Right atrium auricular region (tissue), 2 donors: ENCODE data around the gene ALOX12B. TPM values are rescaled to one million over a fixed set of nuclear protein-coding genes. Genes with fewer than 3 reads are reported as not detected.

ENCODE experiments used
- DNase-seq: peaks from one replicate; pipeline ENCODE4 v3.0.0-alpha.2; 2019; ENCODE audit warnings: low spot score
- H3K27ac ChIP-seq, 2 donors: fragments of 200-600 bp; sonication (generic); 1 replicate in 1 of 2; 2 replicates in 1 of 2; pipeline ENCODE4 v1.5.1; 2016 to 2019
- H3K27me3 ChIP-seq, 2 donors: fragments of 200-600 bp; sonication (generic); one replicate each; pipeline versions ENCODE4 v1.5.1 to v1.6.0; 2017 to 2019
- H3K36me3 ChIP-seq: fragments of 200-600 bp; sonication (generic); one replicate; pipeline ENCODE4 v1.5.1; 2016
- H3K4me1 ChIP-seq, 2 donors: fragments of 200-600 bp; sonication (generic); one replicate each; pipeline versions ENCODE4 v1.5.1 to v1.6.0; 2017 to 2019
- H3K4me3 ChIP-seq, 2 donors: fragments of 200-600 bp; sonication (generic); 1 replicate in 1 of 2; 2 replicates in 1 of 2; pipeline ENCODE4 v1.5.1; 2017 to 2019; ENCODE audit warnings: mild to moderate bottlenecking in 1 of 2, moderate library complexity in 1 of 2
- H3K9me3 ChIP-seq, 2 donors: fragments of 200-600 bp; sonication (generic); one replicate each; pipeline ENCODE4 v1.5.1; 2019
- total RNA-seq, 2 donors: library from RNA; depleted of rRNA; stranded (reverse); fragments of >200 nt; gene quantifications; one replicate each; pipeline ENCODE4 v1.1.0, GENCODE V29; 2016
- TF ChIP-seq, protein P1 (sequence below), 2 donors: fragments of 200-600 bp; sonication (generic); IDR thresholded peaks; one replicate each; pipeline ENCODE4 v1.5.1; 2019; ENCODE audit warnings: antibody characterized with exemption in 2 of 2

The ALOX12B gene
- total RNA-seq, 2 donors from 2014 or later, result 0.43 TPM; not detected in 1

DNA sequence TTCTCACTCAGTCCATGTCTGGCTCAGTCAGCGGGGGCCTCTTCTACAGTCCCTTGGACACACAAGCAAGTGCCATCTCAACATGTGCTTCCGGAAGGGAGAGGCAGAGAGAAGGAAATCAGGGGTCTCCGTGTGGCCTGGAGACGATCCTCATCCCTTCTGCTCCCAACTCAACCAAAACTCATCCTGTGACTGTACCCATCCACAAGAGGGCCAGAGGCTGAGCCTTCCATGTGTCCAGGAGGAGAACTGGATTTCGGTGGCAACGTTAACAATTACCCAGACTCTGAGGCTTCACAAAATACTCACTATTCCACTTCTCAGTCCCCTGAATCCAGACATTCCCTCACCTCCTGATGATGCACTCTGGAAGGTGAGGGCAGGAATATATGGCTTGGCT is 7.8 kb upstream of the ALOX12B start:
- no peak overlapping the region for H3K27ac ChIP-seq
- no peaks in the 10 kb centered on the region for H3K4me1 ChIP-seq
- no peaks in the 10 kb centered on the region for H3K27me3 ChIP-seq
- no peak overlapping the region for H3K4me3 ChIP-seq
- no peaks in the 10 kb centered on the region for H3K9me3 ChIP-seq
- no peak for DNase-seq
- H3K36me3 ChIP-seq, result no peaks in the 10 kb centered on the region
- TF ChIP-seq, protein P1, sequence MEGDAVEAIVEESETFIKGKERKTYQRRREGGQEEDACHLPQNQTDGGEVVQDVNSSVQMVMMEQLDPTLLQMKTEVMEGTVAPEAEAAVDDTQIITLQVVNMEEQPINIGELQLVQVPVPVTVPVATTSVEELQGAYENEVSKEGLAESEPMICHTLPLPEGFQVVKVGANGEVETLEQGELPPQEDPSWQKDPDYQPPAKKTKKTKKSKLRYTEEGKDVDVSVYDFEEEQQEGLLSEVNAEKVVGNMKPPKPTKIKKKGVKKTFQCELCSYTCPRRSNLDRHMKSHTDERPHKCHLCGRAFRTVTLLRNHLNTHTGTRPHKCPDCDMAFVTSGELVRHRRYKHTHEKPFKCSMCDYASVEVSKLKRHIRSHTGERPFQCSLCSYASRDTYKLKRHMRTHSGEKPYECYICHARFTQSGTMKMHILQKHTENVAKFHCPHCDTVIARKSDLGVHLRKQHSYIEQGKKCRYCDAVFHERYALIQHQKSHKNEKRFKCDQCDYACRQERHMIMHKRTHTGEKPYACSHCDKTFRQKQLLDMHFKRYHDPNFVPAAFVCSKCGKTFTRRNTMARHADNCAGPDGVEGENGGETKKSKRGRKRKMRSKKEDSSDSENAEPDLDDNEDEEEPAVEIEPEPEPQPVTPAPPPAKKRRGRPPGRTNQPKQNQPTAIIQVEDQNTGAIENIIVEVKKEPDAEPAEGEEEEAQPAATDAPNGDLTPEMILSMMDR (IDR thresholded peaks at IDR 0.05), result no peak

DNA sequence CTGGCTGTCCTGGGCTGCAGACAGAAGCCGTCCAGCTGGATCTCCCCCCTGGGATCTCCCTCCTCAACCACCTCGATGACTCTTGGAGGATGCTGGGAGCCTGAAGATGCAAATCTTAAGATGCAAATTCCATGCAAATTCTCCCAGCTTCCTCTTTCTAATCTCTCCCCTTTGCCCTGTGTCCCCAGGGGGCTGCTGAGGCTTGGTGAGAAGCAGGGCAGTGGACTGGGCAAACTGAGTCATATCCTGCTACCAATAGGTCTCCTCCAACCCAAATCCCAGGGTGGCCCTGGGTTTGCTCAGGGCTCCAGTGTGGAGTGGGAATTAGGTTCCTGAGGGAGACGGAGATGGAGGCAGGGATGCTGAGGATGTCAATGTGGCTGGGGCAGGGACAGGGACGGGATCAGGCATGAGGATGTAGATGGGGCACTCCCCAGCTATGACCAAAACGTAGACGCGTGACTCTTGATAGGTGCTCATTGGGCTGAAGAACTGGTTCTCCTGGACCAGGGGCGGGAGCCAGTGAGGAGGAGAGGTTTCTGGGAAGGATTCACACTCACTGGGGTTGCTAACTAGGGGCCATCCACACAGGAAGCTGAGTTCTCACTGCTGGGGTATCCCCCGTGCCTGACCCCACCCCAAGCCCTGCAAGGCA is 3.6 kb upstream of the ALOX12B start:
- Histone ChIP-seq H3K36me3 (no peaks in the 10 kb centered on the region), H3K27ac (no peak overlapping the region), H3K27me3 (no peaks in the 10 kb centered on the region), H3K4me3 (no peak overlapping the region), H3K4me1 (no peaks in the 10 kb centered on the region), H3K9me3 (no peaks in the 10 kb centered on the region)
- TF ChIP-seq, protein P1 (IDR thresholded peaks at IDR 0.05), result no peak
- DNase-seq, result no peak

DNA sequence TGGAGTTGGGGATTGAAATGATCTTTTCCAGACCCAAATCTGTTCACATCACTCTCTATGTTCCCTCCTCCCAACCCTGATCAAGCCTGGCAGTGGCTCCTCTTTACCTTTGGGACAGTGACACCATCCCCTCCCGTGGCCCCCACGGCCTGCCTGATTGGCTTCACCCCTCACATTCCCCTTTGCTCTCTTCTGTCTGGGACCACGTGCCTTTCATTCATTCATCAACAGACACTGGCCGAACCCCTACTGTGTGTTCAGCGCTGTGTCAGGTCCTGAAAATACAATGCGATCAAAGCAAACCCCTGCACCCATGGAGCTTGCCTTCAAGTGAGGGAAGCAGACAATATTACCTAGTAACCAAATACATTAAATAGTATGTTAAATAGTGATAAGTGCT is 2.2 kb upstream of the ALOX12B start:
- H3K4me3 ChIP-seq, result no peak overlapping the region
- H3K36me3 ChIP-seq, result no peaks in the 10 kb centered on the region
- TF ChIP-seq, protein P1 (IDR thresholded peaks at IDR 0.05), result no peak
- DNase-seq, result no peak
- no peaks in the 10 kb centered on the region for H3K27me3 ChIP-seq
- no peaks in the 10 kb centered on the region for H3K9me3 ChIP-seq
- no peaks in the 10 kb centered on the region for H3K4me1 ChIP-seq
- no peak overlapping the region for H3K27ac ChIP-seq

DNA sequence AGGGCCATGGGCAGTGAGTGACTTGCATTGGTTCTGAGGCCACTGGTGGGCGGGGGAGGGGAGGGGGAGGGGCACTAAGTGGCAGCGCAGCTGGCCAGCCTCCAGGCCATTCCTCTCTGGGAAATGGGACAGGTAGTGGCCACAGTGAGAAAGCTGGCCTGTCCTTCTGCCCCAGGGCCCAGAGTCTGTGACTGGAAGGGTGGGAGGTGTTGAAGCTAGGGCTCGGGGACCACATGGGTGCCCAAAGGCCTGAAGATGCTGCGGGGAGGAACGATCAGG is 375 bp upstream of the ALOX12B start:
- Histone ChIP-seq H3K9me3 (no peaks in the 10 kb centered on the region), H3K27ac (no peak overlapping the region), H3K4me3 (no peak overlapping the region), H3K27me3 (no peaks in the 10 kb centered on the region), H3K36me3 (no peaks in the 10 kb centered on the region), H3K4me1 (no peaks in the 10 kb centered on the region)
- TF ChIP-seq, protein P1 (IDR thresholded peaks at IDR 0.05), result no peak
- no peak for DNase-seq

DNA sequence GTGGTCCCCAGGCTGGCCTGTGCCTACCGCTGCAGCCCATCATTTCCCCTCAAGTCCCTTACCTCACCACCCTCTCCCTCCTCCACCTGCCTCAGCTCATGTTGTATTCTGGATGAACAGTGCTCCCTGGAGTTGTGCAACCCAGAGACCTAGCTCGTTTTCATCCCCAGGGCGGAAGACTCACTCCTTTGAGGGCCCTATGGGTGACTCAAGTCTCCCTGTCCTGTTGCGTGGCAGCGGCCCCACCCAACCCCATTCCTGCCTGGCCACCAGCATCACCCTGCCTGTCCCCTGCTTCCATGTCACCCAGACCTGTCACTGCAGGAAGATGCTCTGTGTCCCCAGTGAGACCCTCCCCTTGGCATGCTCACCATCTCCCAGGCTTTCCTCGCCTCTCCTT is 3.3 kb downstream of the ALOX12B start:
- H3K36me3 ChIP-seq, result no peaks in the 10 kb centered on the region

More for the DNA sequence above, 3.3 kb downstream of the ALOX12B start:
- Histone ChIP-seq H3K27ac (no peak overlapping the region), H3K27me3 (peaks cover 0 to 2% of the 10 kb centered on the region in 2 donors), H3K4me3 (no peak overlapping the region), H3K4me1 (peaks cover 0 to 11% of the 10 kb centered on the region in 2 donors), H3K9me3 (no peaks in the 10 kb centered on the region)
- TF ChIP-seq, protein P1 (IDR thresholded peaks at IDR 0.05), result no peak
- no peak for DNase-seq
